CD4-positive, alpha-beta T cell (primary cell): ENCODE data around the gene IL17F. TPM values are rescaled to one million over a fixed set of nuclear protein-coding genes. Genes with fewer than 3 reads are reported as not detected.

Experiments used
- ATAC-seq: fragments of 200-7000 bp; cut with Tn5 transposase; one replicate; pipeline ENCODE4 v1.10.0; 2022; ENCODE audit warnings: mild to moderate bottlenecking; ENCODE audit not compliant: poor library complexity
- CTCF ChIA-PET: fragments of 350-600 bp; sonication (Branson Sonifier 250); formaldehyde crosslinking; loops from one replicate; lab custom pipeline; 2021; ENCODE audit warnings: antibody characterized with exemption, inconsistent platforms; lab: Charles Lee
- POLR2A ChIA-PET: fragments of 350-600 bp; sonication (Branson Sonifier 250); formaldehyde crosslinking; loops from one replicate; lab custom pipeline; 2021; ENCODE audit warnings: antibody characterized with exemption, inconsistent platforms; lab: Charles Lee
- DNase-seq, 14 experiments: peaks; one replicate each; pipeline ENCODE4 v3.0.0-alpha.2; 2013 to 2020; ENCODE audit warnings: mixed read lengths in 2 of 14
- H3K27ac ChIP-seq, 2 donors: one replicate each; pipeline versions ENCODE4 v1.5.1 to v1.7.0; 2013; ENCODE audit warnings: low read length in 2 of 2, low read depth in 1 of 2, mild to moderate bottlenecking in 1 of 2
- H3K27me3 ChIP-seq, 2 experiments: 1 replicate in 1 of 2; 2 replicates in 1 of 2; pipeline versions ENCODE4 v1.6.1 to v1.7.0; 2013; ENCODE audit warnings: low read length in 2 of 2, control low read depth in 1 of 2, mild to moderate bottlenecking in 1 of 2, moderate library complexity in 1 of 2; ENCODE audit not compliant: insufficient read depth in 2 of 2, control insufficient read depth in 1 of 2
- H3K36me3 ChIP-seq: one replicate; pipeline ENCODE4 v1.6.1; 2013; ENCODE audit warnings: low read length, control low read depth; ENCODE audit not compliant: insufficient read depth
- H3K4me1 ChIP-seq: one replicate; pipeline ENCODE4 v1.6.1; 2013; ENCODE audit warnings: low read length, control low read depth; ENCODE audit not compliant: insufficient read depth
- H3K4me3 ChIP-seq: one replicate; pipeline ENCODE4 v1.5.1; 2013; ENCODE audit warnings: mild to moderate bottlenecking, low read length, moderate library complexity
- H3K9me3 ChIP-seq, 2 experiments: 1 replicate in 1 of 2; 2 replicates in 1 of 2; pipeline versions ENCODE4 v1.6.1 to v1.7.0; 2013; ENCODE audit warnings: low read length in 2 of 2, mild to moderate bottlenecking in 2 of 2, control low read depth in 1 of 2, moderate library complexity in 1 of 2; ENCODE audit not compliant: control insufficient read depth in 1 of 2, insufficient read depth in 1 of 2
- H3K27ac Mint-ChIP-seq: one replicate; pipeline ENCODE4 v1.8.0; 2020; ENCODE audit warnings: mixed read lengths
- H3K27me3 Mint-ChIP-seq: one replicate; pipeline ENCODE4 v1.8.0; 2021; ENCODE audit warnings: mixed read lengths
- H3K36me3 Mint-ChIP-seq: one replicate; pipeline ENCODE4 v1.8.0; 2021; ENCODE audit warnings: low read depth, mixed read lengths
- H3K4me1 Mint-ChIP-seq: one replicate; pipeline ENCODE4 v1.8.0; 2021; ENCODE audit warnings: low read depth, mixed read lengths
- H3K4me3 Mint-ChIP-seq: one replicate; pipeline ENCODE4 v1.8.0; 2020; ENCODE audit warnings: mild to moderate bottlenecking, mixed read lengths
- H3K9me3 Mint-ChIP-seq: one replicate; pipeline ENCODE4 v1.8.0; 2020; ENCODE audit warnings: mixed read lengths
- intact Hi-C, 2 experiments: fragments of 100-400 bp; cut with DNase I in 1 of 2; cut with micrococcal nuclease in 1 of 2; formaldehyde crosslinking; loops; one replicate each; pipeline versions ENCODE4 v1.15.1 to v1.9.0; 2023 to 2025; cut with DNase I, micrococcal nuclease
- total RNA-seq, 174 experiments: library from RNA in 2 of 174; stranded (reverse) in 2 of 174; gene quantifications; one replicate each; pipeline ENCODE4 v1.2.3 and lab custom pipeline; 2021 to 2026
- TF ChIP-seq, protein P1 (sequence below): fragments of 200-600 bp; IDR thresholded peaks from one replicate; pipeline ENCODE4 v1.8.0; 2022; ENCODE audit warnings: antibody characterized with exemption, mild to moderate bottlenecking

The IL17F gene
- total RNA-seq, 2 experiments from 2014 or later: not detected

- Histone ChIP-seq H3K9me3 (no peaks in the 10 kb centered on the region), H3K4me1 (peaks cover 22% of the 10 kb centered on the region), H3K4me3 (no peak overlapping the region), H3K27ac (no peak overlapping the region), H3K36me3 (no peaks in the 10 kb centered on the region), H3K27me3 (no peaks in the 10 kb centered on the region)
- TF ChIP-seq, protein P1, sequence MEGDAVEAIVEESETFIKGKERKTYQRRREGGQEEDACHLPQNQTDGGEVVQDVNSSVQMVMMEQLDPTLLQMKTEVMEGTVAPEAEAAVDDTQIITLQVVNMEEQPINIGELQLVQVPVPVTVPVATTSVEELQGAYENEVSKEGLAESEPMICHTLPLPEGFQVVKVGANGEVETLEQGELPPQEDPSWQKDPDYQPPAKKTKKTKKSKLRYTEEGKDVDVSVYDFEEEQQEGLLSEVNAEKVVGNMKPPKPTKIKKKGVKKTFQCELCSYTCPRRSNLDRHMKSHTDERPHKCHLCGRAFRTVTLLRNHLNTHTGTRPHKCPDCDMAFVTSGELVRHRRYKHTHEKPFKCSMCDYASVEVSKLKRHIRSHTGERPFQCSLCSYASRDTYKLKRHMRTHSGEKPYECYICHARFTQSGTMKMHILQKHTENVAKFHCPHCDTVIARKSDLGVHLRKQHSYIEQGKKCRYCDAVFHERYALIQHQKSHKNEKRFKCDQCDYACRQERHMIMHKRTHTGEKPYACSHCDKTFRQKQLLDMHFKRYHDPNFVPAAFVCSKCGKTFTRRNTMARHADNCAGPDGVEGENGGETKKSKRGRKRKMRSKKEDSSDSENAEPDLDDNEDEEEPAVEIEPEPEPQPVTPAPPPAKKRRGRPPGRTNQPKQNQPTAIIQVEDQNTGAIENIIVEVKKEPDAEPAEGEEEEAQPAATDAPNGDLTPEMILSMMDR: no peak
- intact Hi-C loops: loop anchor here (2.0 to 10.0 kb wide), 4 partner anchors 15 to 1257 kb away; partner anchors contain the start of genes GCLC (in 1 of the 2), GSTA4 (in 1 of the 2) and PAQR8 (in 1 of the 2)
- Mint-ChIP-seq H3K36me3 (peaks cover 4% of the 10 kb centered on the region), H3K4me3 (no peak overlapping the region), H3K9me3 (no peaks in the 10 kb centered on the region), H3K4me1 (peaks cover 35% of the 10 kb centered on the region), H3K27me3 (no peaks in the 10 kb centered on the region), H3K27ac (no peak overlapping the region)
- DNase-seq (no peak), ATAC-seq (no peak)
- ChIA-PET POLR2A (interaction anchor here (1.2 to 4.8 kb wide), 3 partner anchors 74 to 102 kb away, joined by 4 to 110 read pairs (median 75); partner anchors contain the start of gene PAQR8), CTCF (interaction anchor here (1.1 to 5.9 kb wide), 3 partner anchors 112 to 364 kb away, joined by 3 to 45 read pairs (median 4); no protein-coding TSS in a partner anchor)
These were observed 43.9 kb upstream of the IL17F start for GRCh38 chr6:52288216-52288615.

- H3K4me3 Mint-ChIP-seq: peak overlapping the region; percentile 81
- TF ChIP-seq, protein P1: peak; percentile 72
- Histone ChIP-seq H3K9me3 (no peaks in the 10 kb centered on the region), H3K27ac (peak overlapping the region in 1 of 2 donors; percentile 51), H3K36me3 (peaks cover 7% of the 10 kb centered on the region), H3K27me3 (no peaks in the 10 kb centered on the region), H3K4me1 (peaks cover 29% of the 10 kb centered on the region), H3K4me3 (no peak overlapping the region)
- peak in 13 of 14 experiments; percentile 21 to 76 (median 53) for DNase-seq
- no peaks in the 10 kb centered on the region for H3K9me3 Mint-ChIP-seq
- no peak overlapping the region for H3K27ac Mint-ChIP-seq
- peaks cover 46% of the 10 kb centered on the region for H3K4me1 Mint-ChIP-seq
- intact Hi-C loops: loop anchor here (1.0 to 10.0 kb wide), 7 partner anchors 75 to 1258 kb away; partner anchors contain the start of genes PAQR8 (in 2 of the 2), GCLC (in 1 of the 2) and GSTA4 (in 1 of the 2)
- peaks cover 14% of the 10 kb centered on the region for H3K36me3 Mint-ChIP-seq
- no peaks in the 10 kb centered on the region for H3K27me3 Mint-ChIP-seq
- ATAC-seq: no peak
- ChIA-PET POLR2A (interaction anchor here (1.0 to 4.8 kb wide), 9 partner anchors 13 to 130 kb away, joined by 3 to 110 read pairs (median 8); partner anchors contain the start of gene PAQR8), CTCF (interaction anchor here (0.8 to 5.9 kb wide), 12 partner anchors 8 to 289 kb away, joined by 3 to 45 read pairs (median 8); partner anchors contain the start of genes PAQR8 and TRAM2)
These were observed 42.6 kb upstream of the IL17F start for GRCh38 chr6:52286798-52287432.

DNA sequence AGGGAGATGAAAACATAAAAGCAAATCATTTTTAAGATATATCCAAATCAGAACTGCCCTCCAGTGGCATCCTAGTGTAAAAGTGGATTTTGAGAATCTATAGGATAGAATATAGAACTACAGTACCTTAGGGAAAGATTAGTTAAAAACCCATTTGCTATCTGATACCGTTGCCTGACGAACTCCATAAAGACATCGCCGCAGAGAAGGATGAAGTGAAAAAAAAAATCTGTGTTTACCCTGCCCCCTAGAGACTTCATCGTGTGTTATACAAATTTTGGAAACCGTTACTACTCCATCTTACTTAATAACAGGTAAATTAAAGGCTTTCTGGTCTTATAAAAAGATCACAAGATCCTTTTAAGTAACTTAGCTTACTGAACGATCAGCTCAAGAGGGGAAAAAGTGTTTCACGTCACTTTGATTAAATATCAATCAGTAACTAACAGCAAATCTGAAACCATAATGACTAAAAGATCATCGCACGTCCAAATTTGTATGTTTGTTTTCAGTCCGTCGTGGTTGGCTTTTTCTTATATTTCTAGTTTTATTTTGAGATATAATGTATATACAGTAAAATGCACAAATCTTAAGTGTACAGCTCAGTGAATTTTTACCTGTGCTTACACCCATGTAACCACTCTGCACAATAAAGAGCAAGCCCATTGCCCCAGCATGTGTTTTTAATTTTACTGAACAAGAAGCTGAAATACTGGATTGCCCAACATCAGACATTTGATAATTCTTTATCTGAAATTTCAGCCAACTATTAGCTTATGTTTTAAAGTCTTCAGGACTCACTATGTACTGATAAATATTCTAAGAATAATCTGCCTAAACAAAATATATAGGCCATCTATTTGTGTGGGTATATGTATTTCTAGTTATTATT, 41.1 kb upstream of the IL17F start:
- H3K27me3 Mint-ChIP-seq: no peaks in the 10 kb centered on the region
- H3K4me1 ChIP-seq: peaks cover 29% of the 10 kb centered on the region
- peak overlapping the region; percentile 51 to 59 for H3K27ac ChIP-seq
- TF ChIP-seq, protein P1: peak; percentile 65
- ChIA-PET CTCF (interaction anchor here (0.8 to 5.9 kb wide), 23 partner anchors 9 to 367 kb away, joined by 3 to 45 read pairs (median 5); partner anchors contain the start of genes PAQR8 and TRAM2), POLR2A (interaction anchor here (0.7 to 4.8 kb wide), 34 partner anchors 8 to 709 kb away, joined by 3 to 110 read pairs (median 6); partner anchors contain the start of genes EFHC1, PAQR8 and TRAM2)
- H3K4me3 Mint-ChIP-seq: no peak overlapping the region
- H3K27me3 ChIP-seq: no peaks in the 10 kb centered on the region
- H3K9me3 ChIP-seq: no peaks in the 10 kb centered on the region
- no peaks in the 10 kb centered on the region for H3K9me3 Mint-ChIP-seq
- peak; percentile 46 for ATAC-seq
- H3K36me3 Mint-ChIP-seq: peaks cover 29% of the 10 kb centered on the region
- DNase-seq: peak in 3 of 14 experiments; percentile 66 to 79 (median 74)
- intact Hi-C loops: loop anchor here (1.0 to 10.0 kb wide), 11 partner anchors 19 to 1259 kb away; partner anchors contain the start of genes PAQR8 (in 2 of the 2), FBXO9 (in 1 of the 2), GCLC (in 1 of the 2) and GSTA4 (in 1 of the 2)
- peaks cover 21% of the 10 kb centered on the region for H3K36me3 ChIP-seq
- H3K4me3 ChIP-seq: peak overlapping the region; percentile 57
- H3K27ac Mint-ChIP-seq: no peak overlapping the region
- H3K4me1 Mint-ChIP-seq: peaks cover 48% of the 10 kb centered on the region
